ENCODE results near the gene PDXDC1.
"Not testable (repeated sequence)": the region's sequence is repeated elsewhere in the genome, so short reads cannot be mapped to it uniquely, and the experiment has no call there.

Gene PDXDC1

DNA sequence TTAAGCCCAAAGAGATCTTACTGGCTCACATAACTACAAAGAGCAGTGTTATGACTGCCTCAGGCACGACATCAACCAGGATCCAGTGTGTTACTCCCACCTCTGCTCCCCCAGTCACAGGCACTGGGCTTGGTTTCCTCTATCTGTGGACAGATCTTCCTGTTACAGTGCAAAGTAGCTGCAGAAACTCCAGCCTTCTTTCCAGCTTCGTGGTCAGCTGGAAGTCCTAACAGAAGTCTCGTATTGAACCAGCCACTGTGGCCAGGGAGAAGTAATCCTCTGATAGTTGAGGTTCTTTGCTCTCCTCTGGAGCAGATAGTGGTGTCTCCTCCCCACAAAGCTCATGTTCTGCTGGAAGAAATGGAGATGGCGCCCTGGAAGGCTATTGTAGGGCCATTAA is 41.5 kb downstream of the PDXDC1 start:
- DNase-seq, result not testable (repeated sequence)

DNA sequence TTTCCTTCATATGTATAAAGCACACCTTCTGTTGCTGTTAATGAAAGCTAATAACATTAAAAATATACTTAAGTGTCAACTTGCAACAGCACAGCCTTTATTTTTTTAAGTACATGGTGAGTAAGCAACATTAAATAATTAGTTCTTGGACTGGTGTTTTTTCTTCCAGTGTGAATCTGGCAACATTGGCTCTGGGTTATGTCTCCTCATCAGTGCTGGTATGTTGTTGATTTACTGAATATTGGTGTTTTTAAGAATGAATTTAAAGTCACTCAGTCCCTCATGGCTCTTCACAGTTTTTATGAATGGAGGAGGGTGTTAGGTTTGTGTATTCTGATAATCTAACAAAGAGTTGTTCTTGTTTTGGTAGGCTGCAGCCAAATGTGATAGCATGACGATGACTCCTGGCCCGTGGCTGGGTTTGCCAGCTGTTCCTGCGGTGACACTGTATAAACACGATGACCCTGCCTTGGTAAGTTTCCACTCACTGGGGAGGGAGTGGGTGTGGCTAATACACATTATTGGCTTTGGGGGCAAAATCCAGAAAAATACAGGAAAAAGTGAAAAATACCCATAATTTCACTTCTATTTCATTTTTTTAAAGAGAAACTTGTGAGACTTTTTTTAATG is 42.2 kb downstream of the PDXDC1 start:
- not testable (repeated sequence) for DNase-seq

DNA sequence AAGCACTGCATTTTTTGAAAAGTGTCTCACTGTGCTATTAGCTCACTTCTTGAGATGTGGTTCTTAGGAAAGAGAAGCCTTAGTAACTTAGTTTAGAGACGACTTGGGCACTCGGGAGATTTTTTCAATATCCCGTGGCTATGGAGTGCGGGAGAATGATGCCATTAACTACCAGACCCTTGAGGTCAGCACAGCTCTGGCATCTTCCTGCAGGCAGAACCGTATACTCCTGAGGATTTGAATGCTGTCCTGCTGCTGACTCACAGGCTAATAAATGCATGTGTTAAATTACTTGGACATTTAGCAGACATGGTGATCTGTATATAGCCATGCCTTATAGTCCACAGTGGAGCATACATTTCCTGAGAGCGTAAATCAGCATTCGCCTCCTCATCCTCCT is 46.6 kb downstream of the PDXDC1 start:
- DNase-seq, result not testable (repeated sequence)

DNA sequence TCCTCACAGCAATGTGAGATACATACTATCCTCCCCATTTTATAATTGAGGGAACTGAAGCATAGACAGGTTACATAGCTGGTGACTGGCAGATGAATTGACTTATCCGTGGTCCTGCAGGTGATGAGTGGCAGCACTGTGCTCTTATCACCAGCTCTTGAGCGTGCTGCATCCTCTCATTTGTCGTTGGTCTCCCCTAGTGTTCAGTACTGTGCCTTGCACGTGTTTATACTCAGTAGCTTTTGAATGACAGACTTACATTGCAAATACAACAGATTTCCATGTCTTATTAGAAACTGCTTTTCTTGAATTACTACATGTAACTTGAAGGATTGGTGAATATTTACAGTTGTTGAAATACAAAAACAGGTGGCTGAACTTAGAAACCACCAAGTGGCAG is 47.4 kb downstream of the PDXDC1 start:
- peak; percentile 7 for DNase-seq

DNA sequence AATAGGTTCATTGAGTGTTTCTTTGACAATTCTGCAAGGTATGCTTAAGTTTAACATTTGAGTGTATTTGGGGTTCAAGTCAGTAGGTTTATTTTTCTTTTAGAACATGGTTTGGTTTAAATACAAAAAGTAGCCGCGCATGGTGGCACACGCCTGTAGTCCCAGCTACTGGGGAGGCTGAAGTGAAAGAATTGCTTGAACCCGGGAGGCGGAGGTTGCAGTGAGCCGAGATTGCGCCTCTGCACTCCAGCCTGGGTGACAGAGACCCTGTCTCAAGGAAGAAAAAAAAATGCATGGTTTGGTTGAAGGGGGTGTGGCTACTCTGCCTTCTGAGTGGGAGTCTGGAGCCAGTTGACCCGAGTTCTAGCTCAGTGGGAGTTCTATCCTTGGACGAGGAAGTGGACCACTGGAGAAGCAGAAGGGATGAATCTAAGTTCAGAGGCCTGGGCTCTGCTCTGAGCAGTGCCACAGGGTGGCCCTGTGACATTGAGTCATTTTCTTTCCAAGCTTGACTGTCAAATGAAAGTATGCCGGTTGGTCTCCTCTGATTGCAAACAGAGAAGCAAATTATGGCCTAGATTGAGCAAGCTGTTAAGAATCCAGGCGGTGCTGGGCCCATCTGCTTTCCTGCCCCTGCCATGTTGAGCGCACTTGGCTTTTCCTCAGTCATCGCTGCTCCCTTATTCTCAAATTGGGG is 48.7 kb downstream of the PDXDC1 start:
- DNase-seq, result not testable (repeated sequence)

GRCh38 chr16:15024858-15025199 is 50.0 kb downstream of the PDXDC1 start:
- DNase-seq, result not testable (repeated sequence)

DNA sequence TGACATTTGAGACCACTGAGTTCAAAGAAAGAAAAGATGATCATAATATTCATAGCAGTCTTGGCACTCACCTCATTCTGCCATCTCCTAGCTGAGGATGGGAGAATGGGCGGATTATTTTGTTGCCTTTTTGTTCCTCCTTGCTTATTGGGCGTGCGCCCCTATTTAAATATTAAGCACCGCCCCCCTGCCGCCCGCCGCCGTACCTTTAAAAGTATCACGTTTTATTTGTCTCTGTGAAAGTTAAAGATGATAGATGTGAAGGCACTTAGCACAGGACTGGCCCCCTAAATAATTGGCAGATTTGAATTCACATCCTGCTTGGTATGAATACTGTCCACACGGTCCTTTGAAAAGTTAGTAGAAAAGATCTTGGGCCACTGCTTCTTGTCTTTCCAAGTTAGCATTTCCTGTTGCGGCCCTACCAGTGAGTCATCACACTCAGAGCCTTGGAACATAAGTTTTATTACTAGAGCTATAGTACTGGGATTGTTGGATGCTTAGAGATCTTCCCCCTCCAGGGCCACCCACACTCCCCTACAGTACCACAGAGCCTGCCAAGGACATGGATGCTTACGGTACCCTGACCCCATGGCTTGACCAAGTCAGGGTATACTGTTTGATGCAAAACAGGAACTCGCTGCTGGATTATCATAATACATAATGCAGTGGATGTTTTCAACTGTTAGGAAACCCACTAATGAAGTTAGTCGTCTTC is 50.6 kb downstream of the PDXDC1 start:
- DNase-seq, result not testable (repeated sequence)

DNA sequence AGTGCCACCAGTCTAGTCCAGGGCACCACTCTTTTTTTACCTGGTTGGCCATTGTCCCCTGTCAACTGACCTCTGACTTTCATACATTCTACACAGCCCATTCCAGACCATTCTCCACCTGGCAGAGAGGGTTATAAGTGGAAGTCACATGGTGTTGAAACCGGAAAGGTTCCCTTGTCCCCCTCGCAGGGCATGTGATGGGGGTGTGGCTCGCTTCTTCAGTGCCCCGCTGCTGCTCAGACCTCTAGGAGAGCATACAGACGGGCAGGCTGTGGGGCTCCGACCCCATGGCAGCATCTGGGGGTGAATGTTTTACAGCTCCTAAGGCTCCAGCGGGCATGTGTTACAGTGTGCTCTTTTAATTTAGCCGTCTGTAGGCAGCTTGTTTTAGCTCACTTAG is 52.2 kb downstream of the PDXDC1 start:
- not testable (repeated sequence) for DNase-seq

GRCh38 chr16:15027503-15028344 is 52.9 kb downstream of the PDXDC1 start:
- not testable (repeated sequence) for DNase-seq

- not testable (repeated sequence) for DNase-seq
Measured at GRCh38 chr16:15028345-15028715, 53.5 kb downstream of the PDXDC1 start.

- DNase-seq, result not testable (repeated sequence)
Measured at GRCh38 chr16:15028801-15029698, 54.2 kb downstream of the PDXDC1 start.

- DNase-seq, result not testable (repeated sequence)
Measured at GRCh38 chr16:15029749-15030148, 54.9 kb downstream of the PDXDC1 start.

DNA sequence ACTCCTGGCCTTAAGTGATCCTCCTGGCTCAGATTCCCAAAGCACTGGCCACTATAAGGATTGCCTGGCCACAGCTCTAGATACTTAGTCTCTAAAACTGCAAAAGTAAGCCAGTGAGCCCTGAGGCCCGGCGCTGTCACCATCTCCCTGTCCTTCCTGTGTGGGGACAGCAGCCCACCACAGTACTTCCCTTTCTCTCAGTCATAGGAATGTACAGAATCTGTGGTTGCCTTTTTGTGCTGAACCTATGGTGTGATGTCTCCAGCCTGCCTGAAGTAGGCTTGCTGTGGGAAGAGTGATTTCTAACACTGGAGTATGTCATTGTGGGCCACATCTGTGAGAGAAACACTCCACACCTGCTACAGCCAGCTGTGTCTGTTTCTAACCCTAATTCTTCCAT is 56.4 kb downstream of the PDXDC1 start:
- no peak for DNase-seq

DNA sequence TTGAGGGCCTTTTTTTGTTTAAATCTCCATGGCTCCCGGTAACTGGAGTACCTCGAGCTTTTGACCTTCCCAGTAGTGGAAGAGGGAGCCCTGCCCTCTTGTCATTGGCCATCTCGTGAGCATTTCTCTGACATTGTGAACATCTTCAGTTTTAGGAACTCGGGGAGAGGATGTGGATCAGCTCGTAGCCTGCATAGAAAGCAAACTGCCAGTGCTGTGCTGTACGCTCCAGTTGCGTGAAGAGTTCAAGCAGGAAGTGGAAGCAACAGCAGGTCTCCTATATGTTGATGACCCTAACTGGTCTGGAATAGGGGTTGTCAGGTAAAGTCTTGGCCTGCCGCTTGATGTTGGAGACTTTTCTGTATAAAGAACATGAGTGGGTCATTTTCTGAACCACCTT is 56.8 kb downstream of the PDXDC1 start:
- no peak for DNase-seq

- no peak for DNase-seq
Measured at GRCh38 chr16:15032547-15033308, 57.9 kb downstream of the PDXDC1 start.

GRCh38 chr16:15033309-15033707 is 58.5 kb downstream of the PDXDC1 start:
- DNase-seq, result no peak

DNA sequence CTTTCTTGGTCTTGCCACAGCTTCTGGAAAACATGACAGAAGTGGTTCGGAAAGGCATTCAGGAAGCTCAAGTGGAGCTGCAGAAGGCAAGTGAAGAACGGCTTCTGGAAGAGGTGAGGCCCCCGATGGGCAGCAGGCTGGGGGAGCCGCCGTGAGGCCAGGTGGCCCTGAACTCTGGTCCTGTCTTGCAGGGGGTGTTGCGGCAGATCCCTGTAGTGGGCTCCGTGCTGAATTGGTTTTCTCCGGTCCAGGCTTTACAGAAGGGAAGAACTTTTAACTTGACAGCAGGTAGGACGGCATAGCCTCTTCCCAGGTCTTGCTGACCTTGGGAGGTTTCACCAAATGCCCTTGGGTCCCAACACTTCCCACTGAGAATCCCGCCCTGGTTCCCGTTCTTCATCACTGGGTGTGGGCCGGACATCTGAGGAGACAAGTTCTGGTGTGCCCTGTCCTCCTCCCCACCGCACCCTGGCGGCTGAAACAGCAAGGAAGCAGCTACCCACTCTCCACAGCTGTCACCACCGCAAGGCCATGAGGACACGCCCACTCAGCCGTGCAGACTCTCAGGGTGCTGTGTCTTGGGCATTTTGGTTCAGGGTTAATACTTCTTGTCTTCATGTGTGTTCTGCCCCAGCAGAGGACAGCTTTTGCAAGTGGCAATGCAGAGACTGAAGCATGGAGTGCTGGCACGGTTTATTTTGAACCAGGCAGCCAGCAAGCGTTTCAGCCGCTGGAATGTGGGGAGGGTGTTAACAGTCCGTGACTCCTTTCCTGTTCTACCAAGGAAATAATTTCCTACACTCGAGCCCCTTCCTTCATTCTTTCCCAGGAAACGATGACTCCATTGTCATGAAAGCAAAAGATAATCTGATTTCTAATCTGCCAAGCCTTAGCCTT is 59.7 kb downstream of the PDXDC1 start:
- DNase-seq, result no peak

DNA sequence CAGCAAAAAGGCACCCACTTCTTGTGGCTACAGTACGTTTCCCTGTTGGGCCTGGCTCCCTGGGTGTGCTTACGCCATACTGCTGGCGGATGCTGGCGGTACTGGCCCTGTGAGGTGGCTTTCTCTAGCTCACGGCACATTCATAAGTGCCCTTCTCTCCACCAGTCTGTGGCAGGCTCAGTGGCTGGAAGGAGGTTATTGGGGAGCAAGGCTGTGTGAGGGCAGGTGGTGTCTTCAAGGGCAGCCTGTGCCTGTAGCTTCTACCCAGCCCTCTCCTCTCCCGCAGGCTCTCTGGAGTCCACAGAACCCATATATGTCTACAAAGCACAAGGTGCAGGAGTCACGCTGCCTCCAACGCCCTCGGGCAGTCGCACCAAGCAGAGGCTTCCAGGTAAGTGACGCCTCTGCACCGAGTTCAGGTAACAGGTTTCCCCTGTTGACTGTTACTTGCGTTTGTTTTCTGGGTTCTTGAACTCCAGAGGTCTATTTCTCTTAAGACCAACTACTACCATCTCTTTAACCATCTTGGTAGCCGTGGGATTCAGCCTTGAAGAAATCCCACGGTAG is 60.4 kb downstream of the PDXDC1 start:
- no peak for DNase-seq

GRCh38 chr16:15037003-15037402 is 62.2 kb downstream of the PDXDC1 start:
- DNase-seq, result no peak

DNA sequence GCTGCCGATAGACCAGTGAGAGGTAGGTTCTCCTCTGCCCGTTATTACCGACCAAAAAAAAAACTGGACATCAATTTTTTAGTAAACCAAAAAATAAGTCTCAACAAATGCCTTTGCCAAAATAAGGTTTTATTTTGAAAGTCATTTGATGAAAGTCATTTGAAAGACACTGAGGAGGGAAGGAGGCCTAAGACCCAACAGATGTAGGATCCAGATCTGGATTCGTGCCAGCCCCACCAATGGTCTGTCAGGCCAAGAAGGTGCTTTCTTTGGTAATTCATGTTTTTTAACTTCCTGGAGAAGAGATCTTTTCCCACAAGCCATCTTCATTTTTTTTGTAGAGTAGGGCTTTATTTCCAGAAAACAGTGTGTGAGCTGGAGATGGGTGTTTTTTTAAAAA is 62.9 kb downstream of the PDXDC1 start:
- DNase-seq, result no peak
